ENCODE results near the gene LARP6.

LARP6 gene

DNA sequence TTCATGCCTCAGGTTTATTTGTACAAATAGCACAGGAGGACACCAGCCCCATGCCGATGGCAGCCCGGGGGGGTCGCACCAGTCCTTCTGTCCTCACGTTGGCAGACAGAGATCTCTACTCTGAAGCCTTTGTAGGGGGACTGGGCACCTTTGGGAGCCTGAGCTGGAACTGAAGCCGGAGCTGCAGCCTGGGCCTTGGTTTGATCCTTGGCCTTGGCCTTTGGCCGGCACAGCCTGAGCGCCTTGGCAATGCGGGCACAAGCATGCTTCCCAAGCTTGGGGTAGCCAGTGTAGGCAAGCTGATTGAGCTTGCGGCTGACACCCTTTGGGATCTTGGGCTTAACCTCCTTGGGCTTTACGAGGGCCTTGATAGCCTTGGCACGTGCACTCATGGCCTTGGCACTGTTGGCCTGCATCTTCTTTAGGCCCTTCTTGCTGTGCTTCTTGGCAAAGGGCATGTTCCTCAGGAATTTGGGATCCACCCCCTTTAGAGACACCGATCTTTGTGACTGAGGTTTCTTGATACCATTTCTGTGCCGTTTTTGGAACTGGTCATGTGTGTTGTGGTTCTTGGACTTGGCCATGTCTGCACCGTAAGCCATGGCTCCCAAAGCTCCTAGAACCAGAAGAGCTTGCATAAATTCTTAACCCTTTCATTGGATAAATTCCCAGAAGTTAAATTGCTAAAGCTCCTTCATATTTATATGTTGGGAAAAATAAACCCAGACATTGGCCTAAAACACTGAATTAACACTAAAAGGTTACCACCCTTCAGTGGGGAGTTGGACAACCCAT, 57.2 kb downstream of the LARP6 start:
- ChIA-PET POLR2A (no interaction called here), CTCF (interaction anchor here (1.2 to 1.3 kb wide), 2 partner anchors 15 to 16 kb away, joined by 3 to 7 read pairs; no protein-coding TSS in a partner anchor)
- Histone ChIP-seq H3K27ac (ENCODE audit: insufficient read depth in 1 of 2, low read depth in 1 of 2, low read length in 2 of 2, poor library complexity in 1 of 2, severe bottlenecking in 2 of 2) (no peak overlapping the region), H3K4me3 (ENCODE audit: control insufficient read depth in 1 of 7, extremely low read depth in 1 of 7, insufficient read depth in 4 of 7, low read depth in 2 of 7, low read length in 6 of 7) (no peak overlapping the region), H3K36me3 (ENCODE audit: control insufficient read depth in 4 of 4, insufficient read depth in 4 of 4, low read length in 3 of 4) (no peaks in the 10 kb centered on the region), H3K27me3 (replicated peaks in 2 of 5; ENCODE audit: control insufficient read depth in 4 of 5, insufficient read depth in 5 of 5, low read length in 4 of 5) (peaks cover 0 to 4% (median 0%) of the 10 kb centered on the region in 5 experiments), H3K4me1 (ENCODE audit: control extremely low read depth in 1 of 4, control insufficient read depth in 4 of 4, insufficient read depth in 4 of 4, low read length in 3 of 4) (no peaks in the 10 kb centered on the region), H3K9me3 (ENCODE audit: control extremely low read depth in 1 of 5, control insufficient read depth in 4 of 5, insufficient read depth in 2 of 5, low read depth in 1 of 5, low read length in 4 of 5) (no peaks in the 10 kb centered on the region)
- DNase-seq, result no peak
- 98% methylated on average over 12 of the region's 14 CpGs for WGBS (ENCODE audit: insufficient coverage)

DNA sequence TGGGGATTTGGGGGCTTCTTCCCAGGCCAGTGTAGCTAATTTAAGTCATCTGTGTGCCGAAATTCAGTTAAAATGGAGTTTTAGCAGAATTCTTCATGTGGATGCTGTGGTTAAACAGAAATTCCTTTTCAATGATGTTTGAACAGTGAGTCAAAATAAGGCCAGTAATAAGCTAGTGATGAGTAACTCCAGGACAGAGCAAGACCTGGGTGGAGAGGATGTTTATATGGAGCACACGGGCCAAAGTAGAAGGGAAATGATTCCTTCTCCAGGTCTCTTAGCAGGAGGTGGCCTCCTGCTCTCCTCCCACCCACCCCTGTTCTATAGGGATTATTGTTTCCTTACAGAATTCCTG, 58.7 kb downstream of the LARP6 start:
- H3K27ac ChIP-seq (ENCODE audit: insufficient read depth in 1 of 2, low read depth in 1 of 2, low read length in 2 of 2, poor library complexity in 1 of 2, severe bottlenecking in 2 of 2), result no peak overlapping the region
- CTCF ChIA-PET, result no interaction called here
- WGBS (ENCODE audit: insufficient coverage), result 100% methylated on average over 2 of the region's 2 CpGs

DNA sequence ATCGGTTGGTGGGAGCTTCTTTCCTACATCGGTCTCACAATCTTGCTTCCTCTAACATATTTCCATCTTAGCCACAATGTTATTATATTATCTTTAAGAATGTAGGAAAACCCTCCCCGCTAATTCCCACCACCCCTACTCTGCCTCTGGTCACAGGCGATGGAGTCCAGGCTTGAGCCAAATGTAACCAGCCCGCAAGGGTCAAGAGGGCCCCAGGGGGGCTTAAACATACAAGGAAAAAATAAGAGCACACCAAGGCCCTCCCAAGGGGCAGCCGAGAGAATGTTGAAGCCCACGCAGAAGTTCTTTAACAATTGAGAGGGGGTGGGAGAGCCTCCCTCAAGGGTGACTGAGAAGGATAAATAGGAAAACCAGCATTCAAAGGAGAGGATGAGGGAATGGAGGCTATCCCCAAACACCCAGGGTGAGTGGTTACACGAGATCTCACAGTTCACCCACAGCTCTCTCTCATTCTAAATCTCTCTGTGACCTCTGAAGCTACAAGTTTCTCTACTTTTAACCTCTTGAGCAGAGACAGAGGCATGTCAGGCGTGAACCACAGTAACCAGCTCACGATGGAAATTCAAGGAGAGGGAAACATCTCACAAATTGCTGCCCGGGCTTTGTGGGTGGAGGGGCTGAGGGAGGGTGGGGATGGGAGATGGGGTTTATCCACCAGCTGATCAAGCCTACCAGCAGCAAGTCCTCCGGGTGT, 59.2 kb downstream of the LARP6 start:
- no peaks in the 10 kb centered on the region for H3K4me1 ChIP-seq (ENCODE audit: control extremely low read depth in 1 of 4, control insufficient read depth in 4 of 4, insufficient read depth in 4 of 4, low read length in 3 of 4)
- no peak overlapping the region for H3K4me3 ChIP-seq (ENCODE audit: control insufficient read depth in 1 of 7, extremely low read depth in 1 of 7, insufficient read depth in 4 of 7, low read depth in 2 of 7, low read length in 6 of 7)
- no peak overlapping the region for H3K27ac ChIP-seq (ENCODE audit: insufficient read depth in 1 of 2, low read depth in 1 of 2, low read length in 2 of 2, poor library complexity in 1 of 2, severe bottlenecking in 2 of 2)
- CTCF ChIA-PET, result no interaction called here
- H3K36me3 ChIP-seq (ENCODE audit: control insufficient read depth in 4 of 4, insufficient read depth in 4 of 4, low read length in 3 of 4), result no peaks in the 10 kb centered on the region
- DNase-seq, result no peak
- POLR2A ChIA-PET, result no interaction called here
- H3K9me3 ChIP-seq (ENCODE audit: control extremely low read depth in 1 of 5, control insufficient read depth in 4 of 5, insufficient read depth in 2 of 5, low read depth in 1 of 5, low read length in 4 of 5), result no peaks in the 10 kb centered on the region
- 100% methylated on average over 7 of the region's 12 CpGs for WGBS (ENCODE audit: insufficient coverage)
- H3K27me3 ChIP-seq (replicated peaks in 2 of 5; ENCODE audit: control insufficient read depth in 4 of 5, insufficient read depth in 5 of 5, low read length in 4 of 5), result peaks cover 0 to 7% (median 0%) of the 10 kb centered on the region in 5 experiments

More for the DNA sequence above, 58.7 kb downstream of the LARP6 start:
- Histone ChIP-seq H3K4me1 (ENCODE audit: control extremely low read depth in 1 of 4, control insufficient read depth in 4 of 4, insufficient read depth in 4 of 4, low read length in 3 of 4) (no peaks in the 10 kb centered on the region), H3K36me3 (ENCODE audit: control insufficient read depth in 4 of 4, insufficient read depth in 4 of 4, low read length in 3 of 4) (no peaks in the 10 kb centered on the region), H3K4me3 (ENCODE audit: control insufficient read depth in 1 of 7, extremely low read depth in 1 of 7, insufficient read depth in 4 of 7, low read depth in 2 of 7, low read length in 6 of 7) (no peak overlapping the region), H3K27me3 (replicated peaks in 2 of 5; ENCODE audit: control insufficient read depth in 4 of 5, insufficient read depth in 5 of 5, low read length in 4 of 5) (peaks cover 0 to 7% (median 0%) of the 10 kb centered on the region in 5 experiments), H3K9me3 (ENCODE audit: control extremely low read depth in 1 of 5, control insufficient read depth in 4 of 5, insufficient read depth in 2 of 5, low read depth in 1 of 5, low read length in 4 of 5) (no peaks in the 10 kb centered on the region)
- POLR2A ChIA-PET, result no interaction called here
- DNase-seq, result no peak

DNA sequence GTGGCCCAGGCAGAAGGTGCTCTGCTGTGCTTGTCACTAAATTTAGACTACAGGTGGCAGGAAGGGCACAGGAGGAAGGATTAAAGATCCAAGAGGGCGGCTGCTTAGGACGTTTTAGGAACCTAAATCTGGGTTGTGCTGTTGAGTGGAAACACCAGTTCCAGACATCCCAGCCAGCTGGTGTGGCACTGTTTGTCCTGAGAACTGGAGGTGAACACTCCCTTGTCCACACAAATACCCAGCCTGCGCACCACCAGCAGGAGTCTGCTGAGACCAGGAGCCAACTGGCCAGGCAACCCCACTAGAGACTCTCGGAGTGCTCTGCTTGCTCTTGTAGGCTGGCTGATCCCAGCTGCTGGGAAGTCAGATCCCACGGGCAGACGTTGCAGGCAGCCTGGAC, 60.3 kb downstream of the LARP6 start:
- Histone ChIP-seq H3K4me3 (ENCODE audit: control insufficient read depth in 1 of 7, extremely low read depth in 1 of 7, insufficient read depth in 4 of 7, low read depth in 2 of 7, low read length in 6 of 7) (no peak overlapping the region), H3K27ac (ENCODE audit: insufficient read depth in 1 of 2, low read depth in 1 of 2, low read length in 2 of 2, poor library complexity in 1 of 2, severe bottlenecking in 2 of 2) (no peak overlapping the region), H3K4me1 (ENCODE audit: control extremely low read depth in 1 of 4, control insufficient read depth in 4 of 4, insufficient read depth in 4 of 4, low read length in 3 of 4) (no peaks in the 10 kb centered on the region), H3K36me3 (ENCODE audit: control insufficient read depth in 4 of 4, insufficient read depth in 4 of 4, low read length in 3 of 4) (no peaks in the 10 kb centered on the region), H3K9me3 (ENCODE audit: control extremely low read depth in 1 of 5, control insufficient read depth in 4 of 5, insufficient read depth in 2 of 5, low read depth in 1 of 5, low read length in 4 of 5) (no peaks in the 10 kb centered on the region), H3K27me3 (replicated peaks in 2 of 5; ENCODE audit: control insufficient read depth in 4 of 5, insufficient read depth in 5 of 5, low read length in 4 of 5) (peaks cover 0 to 4% (median 0%) of the 10 kb centered on the region in 5 experiments)
- POLR2A ChIA-PET, result no interaction called here
- CTCF ChIA-PET, result no interaction called here
- no peak for DNase-seq
- 93% methylated on average over 4 of the region's 6 CpGs for WGBS (ENCODE audit: insufficient coverage)

DNA sequence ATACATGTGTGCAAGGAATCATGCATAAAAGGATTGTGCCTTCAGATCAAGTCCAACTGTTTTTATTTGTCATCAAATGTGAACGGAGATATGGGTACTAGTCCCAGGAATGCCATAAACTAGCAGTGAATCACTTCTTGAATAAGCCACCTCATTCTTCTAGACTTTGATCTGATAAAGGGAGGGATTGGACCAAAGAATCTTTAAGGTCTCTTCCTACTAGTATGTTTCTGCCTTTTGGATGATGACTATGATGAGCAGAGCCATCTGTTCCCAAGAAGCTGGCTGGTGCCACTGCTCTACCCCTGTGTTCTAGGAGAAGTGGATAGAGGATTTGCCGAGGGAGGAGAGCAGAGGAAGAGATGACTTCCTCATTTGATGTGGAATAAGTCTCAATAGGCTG, 61.8 kb downstream of the LARP6 start:
- CTCF ChIA-PET, result interaction anchor here (1.2 kb wide), 1 partner anchor 70 kb away, joined by 3 read pairs; no protein-coding TSS in a partner anchor
- peaks cover 0 to 6% (median 0%) of the 10 kb centered on the region in 5 experiments for H3K27me3 ChIP-seq (replicated peaks in 2 of 5; ENCODE audit: control insufficient read depth in 4 of 5, insufficient read depth in 5 of 5, low read length in 4 of 5)
- WGBS (ENCODE audit: insufficient coverage), result 43% methylated on average over 2 of the region's 2 CpGs
- no peaks in the 10 kb centered on the region for H3K4me1 ChIP-seq (ENCODE audit: control extremely low read depth in 1 of 4, control insufficient read depth in 4 of 4, insufficient read depth in 4 of 4, low read length in 3 of 4)
- H3K4me3 ChIP-seq (ENCODE audit: control insufficient read depth in 1 of 7, extremely low read depth in 1 of 7, insufficient read depth in 4 of 7, low read depth in 2 of 7, low read length in 6 of 7), result no peak overlapping the region
- H3K9me3 ChIP-seq (ENCODE audit: control extremely low read depth in 1 of 5, control insufficient read depth in 4 of 5, insufficient read depth in 2 of 5, low read depth in 1 of 5, low read length in 4 of 5), result no peaks in the 10 kb centered on the region
- no peak overlapping the region for H3K27ac ChIP-seq (ENCODE audit: insufficient read depth in 1 of 2, low read depth in 1 of 2, low read length in 2 of 2, poor library complexity in 1 of 2, severe bottlenecking in 2 of 2)
- DNase-seq, result peak in 2 of 3 donors; percentile 16 to 23
- POLR2A ChIA-PET, result no interaction called here
- no peaks in the 10 kb centered on the region for H3K36me3 ChIP-seq (ENCODE audit: control insufficient read depth in 4 of 4, insufficient read depth in 4 of 4, low read length in 3 of 4)

DNA sequence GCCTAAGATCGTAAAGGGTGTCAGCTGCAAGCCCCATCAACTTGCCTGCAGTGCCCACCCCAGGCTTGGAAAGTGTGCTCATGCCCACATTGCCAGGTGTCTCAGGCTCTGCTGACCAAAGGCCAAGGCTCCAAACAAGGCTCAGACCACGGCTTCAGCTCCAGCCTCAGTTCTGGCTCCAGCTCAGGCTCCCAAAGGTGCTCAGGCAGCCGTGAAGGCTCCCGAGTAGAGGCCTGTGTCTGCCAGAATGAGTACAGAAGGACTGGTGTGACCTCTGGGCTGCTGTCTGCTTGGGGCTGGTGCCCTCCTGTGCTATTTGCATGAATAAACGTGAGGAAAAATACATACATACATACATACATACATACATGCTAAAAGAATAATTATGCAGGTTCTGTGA, 62.7 kb downstream of the LARP6 start:
- Histone ChIP-seq H3K36me3 (ENCODE audit: control insufficient read depth in 4 of 4, insufficient read depth in 4 of 4, low read length in 3 of 4) (no peaks in the 10 kb centered on the region), H3K27me3 (replicated peaks in 2 of 5; ENCODE audit: control insufficient read depth in 4 of 5, insufficient read depth in 5 of 5, low read length in 4 of 5) (peaks cover 0 to 6% (median 0%) of the 10 kb centered on the region in 5 experiments), H3K4me1 (ENCODE audit: control extremely low read depth in 1 of 4, control insufficient read depth in 4 of 4, insufficient read depth in 4 of 4, low read length in 3 of 4) (no peaks in the 10 kb centered on the region), H3K4me3 (ENCODE audit: control insufficient read depth in 1 of 7, extremely low read depth in 1 of 7, insufficient read depth in 4 of 7, low read depth in 2 of 7, low read length in 6 of 7) (no peak overlapping the region), H3K9me3 (ENCODE audit: control extremely low read depth in 1 of 5, control insufficient read depth in 4 of 5, insufficient read depth in 2 of 5, low read depth in 1 of 5, low read length in 4 of 5) (no peaks in the 10 kb centered on the region), H3K27ac (ENCODE audit: insufficient read depth in 1 of 2, low read depth in 1 of 2, low read length in 2 of 2, poor library complexity in 1 of 2, severe bottlenecking in 2 of 2) (no peak overlapping the region)
- ChIA-PET CTCF (interaction anchor here (1.5 kb wide), 1 partner anchor 20 kb away, joined by 5 read pairs; no protein-coding TSS in a partner anchor), POLR2A (no interaction called here)
- DNase-seq, result no peak
- WGBS (ENCODE audit: insufficient coverage), result 94% methylated on average over 3 of the region's 5 CpGs

DNA sequence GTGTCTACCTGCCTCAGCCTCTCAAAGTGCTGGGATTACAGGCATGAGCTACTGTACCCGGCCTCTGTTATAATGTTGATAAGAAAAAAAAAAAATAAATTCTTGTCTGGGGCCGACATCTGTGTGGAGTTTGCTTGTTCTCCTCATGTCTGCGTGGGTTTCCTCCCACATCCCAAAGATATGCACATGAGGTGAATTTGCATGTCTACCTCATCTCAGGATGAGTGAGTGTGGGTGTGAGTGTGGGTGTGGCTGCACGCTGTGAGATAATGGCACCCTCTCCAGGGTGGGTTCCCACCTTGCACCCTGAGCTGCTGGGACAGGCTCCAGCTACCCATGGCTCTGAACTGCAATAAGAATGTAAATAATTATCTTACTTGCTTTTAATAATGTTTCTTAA, 64.7 kb downstream of the LARP6 start:
- Histone ChIP-seq H3K9me3 (ENCODE audit: control extremely low read depth in 1 of 5, control insufficient read depth in 4 of 5, insufficient read depth in 2 of 5, low read depth in 1 of 5, low read length in 4 of 5) (no peaks in the 10 kb centered on the region), H3K4me1 (ENCODE audit: control extremely low read depth in 1 of 4, control insufficient read depth in 4 of 4, insufficient read depth in 4 of 4, low read length in 3 of 4) (no peaks in the 10 kb centered on the region), H3K4me3 (ENCODE audit: control insufficient read depth in 1 of 7, extremely low read depth in 1 of 7, insufficient read depth in 4 of 7, low read depth in 2 of 7, low read length in 6 of 7) (no peak overlapping the region), H3K27me3 (replicated peaks in 2 of 5; ENCODE audit: control insufficient read depth in 4 of 5, insufficient read depth in 5 of 5, low read length in 4 of 5) (peaks cover 0 to 6% (median 0%) of the 10 kb centered on the region in 5 experiments), H3K27ac (ENCODE audit: insufficient read depth in 1 of 2, low read depth in 1 of 2, low read length in 2 of 2, poor library complexity in 1 of 2, severe bottlenecking in 2 of 2) (no peak overlapping the region), H3K36me3 (ENCODE audit: control insufficient read depth in 4 of 4, insufficient read depth in 4 of 4, low read length in 3 of 4) (no peaks in the 10 kb centered on the region)
- DNase-seq, result peak in 2 of 3 donors; percentile 10 to 16
- ChIA-PET CTCF (no interaction called here), POLR2A (no interaction called here)
- 71% methylated on average over 2 of the region's 4 CpGs for WGBS (ENCODE audit: insufficient coverage)
